GM19023 (cell line): ENCODE measurements around the gene LSG1.

Experiments
- ATAC-seq: cut with Tn5 transposase; IDR thresholded peaks from one replicate; pipeline ENCODE4 v1.9.1; 2021; ENCODE audit warnings: mild to moderate bottlenecking, moderate library complexity; ENCODE audit not compliant: unreplicated experiment

Gene LSG1

DNA sequence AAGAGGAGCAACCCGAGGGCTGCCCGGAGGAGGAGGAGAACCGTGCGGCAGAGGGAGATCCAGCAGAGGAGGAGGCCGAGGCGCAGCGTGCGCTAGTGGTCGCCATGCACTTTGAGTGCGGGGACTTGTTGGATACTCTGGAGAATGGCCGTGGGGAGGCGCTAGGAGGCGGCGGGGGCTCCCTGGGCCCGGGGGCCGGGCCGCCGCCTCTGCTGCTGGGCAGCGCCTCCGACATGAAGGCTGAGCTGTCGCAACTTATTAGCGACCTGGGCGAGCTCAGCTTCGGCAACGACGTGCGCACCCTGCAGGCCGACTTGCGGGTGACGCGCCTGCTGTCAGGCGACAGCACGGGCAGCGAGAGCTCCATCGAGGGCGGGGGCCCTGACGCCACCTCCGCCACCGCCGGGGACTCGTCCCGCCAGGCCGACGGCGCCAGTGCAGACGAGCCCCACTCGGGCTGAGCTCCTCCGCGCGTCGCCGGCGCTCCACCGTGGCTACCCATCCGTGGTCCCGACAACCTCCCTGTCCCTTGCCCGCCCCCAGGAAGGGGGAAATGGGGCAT, 15.7 kb upstream of the LSG1 start:
- ATAC-seq = peak; percentile 40

DNA sequence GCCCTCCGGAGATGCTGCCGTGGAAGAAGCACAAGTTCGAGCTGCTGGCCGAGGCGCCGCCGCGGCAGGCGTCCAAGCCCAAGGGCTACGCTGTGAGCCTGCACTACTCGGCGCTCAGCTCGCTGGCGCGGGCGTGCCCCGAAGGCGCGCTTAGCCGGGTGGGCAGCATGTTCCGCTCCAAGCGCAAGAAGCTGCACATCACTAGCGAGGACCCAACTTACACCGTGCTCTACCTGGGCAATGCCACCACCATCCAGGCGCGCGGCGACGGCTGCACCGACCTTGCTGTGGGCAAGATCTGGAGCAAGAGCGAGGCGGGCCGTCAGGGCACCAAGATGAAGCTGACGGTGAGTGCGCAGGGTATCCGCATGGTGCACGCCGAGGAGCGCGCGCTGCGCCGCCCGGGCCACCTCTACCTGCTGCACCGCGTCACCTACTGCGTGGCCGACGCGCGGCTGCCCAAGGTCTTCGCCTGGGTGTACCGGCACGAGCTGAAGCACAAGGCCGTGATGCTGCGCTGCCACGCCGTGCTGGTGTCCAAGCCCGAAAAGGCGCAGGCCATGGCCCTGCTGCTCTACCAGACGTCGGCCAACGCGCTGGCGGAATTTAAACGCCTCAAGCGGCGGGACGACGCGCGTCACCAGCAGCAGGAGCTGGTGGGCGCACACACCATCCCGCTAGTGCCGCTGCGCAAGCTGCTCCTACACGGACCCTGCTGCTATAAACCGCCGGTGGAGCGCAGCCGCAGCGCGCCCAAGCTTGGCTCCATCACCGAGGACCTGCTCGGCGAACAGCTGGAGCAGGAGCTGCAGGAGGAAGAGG, 15.0 kb upstream of the LSG1 start:
- no peak for ATAC-seq

DNA sequence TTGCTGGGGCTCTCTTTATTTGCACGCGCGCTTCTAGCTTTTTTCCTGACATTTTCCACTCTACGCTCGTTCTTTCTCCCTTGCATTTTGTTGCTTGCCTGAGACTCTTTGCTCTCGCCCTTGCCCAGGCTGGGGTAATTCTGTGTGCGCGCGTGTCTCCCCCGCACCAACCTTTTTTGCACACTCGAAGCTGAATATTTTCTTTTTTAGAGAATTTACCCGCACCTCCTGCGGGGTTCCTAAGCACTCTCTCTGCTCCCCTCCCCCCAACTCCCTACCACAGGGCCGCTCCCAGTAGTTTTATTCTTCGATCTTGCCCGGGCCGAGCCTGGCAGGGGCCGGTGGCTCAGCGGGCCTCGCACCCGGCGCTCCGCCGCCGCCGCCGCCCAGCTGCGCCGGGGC, 14.4 kb upstream of the LSG1 start:
- no peak for ATAC-seq

DNA sequence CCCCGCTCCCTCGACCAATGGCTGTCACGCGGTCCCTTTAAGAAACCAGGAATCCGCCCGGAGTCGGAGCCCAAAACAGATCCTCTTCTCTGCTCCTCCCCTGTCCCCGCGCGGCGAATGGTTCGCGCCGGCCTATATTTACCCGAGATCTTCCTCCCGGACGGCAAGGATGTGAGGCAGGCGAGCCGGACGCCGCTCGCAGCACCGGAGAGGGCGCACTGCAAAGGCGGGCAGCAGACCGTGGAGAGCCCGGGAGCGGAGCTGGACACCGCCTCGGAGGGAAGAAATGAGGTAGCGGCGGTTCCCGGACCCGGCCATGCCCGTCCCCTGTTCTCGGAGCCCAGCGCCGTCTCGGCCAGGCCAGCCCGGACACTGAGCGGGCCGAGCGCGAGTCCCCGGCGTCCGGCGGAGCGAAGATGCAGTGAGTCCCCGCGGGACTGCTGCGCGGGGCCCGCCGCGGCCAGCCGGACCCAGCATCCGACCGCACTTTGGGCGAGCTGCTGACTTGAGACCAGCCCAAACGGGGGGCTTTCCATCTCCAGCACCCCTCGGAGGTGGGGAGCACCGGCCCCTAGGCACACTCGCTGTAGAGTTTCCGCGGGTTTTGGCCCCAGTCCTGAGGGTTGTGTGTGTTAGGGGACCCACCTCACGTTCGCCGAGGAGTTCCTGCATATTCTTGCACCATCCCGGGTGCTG, 13.9 kb upstream of the LSG1 start, which contains the start of gene FAM43A:
Gene FAM43A (plus strand): TSS at position 166 of the 696 bp plus-strand sequence. CDS start 944 bp downstream, outside the sequence.
- ATAC-seq = peak; percentile 47

DNA sequence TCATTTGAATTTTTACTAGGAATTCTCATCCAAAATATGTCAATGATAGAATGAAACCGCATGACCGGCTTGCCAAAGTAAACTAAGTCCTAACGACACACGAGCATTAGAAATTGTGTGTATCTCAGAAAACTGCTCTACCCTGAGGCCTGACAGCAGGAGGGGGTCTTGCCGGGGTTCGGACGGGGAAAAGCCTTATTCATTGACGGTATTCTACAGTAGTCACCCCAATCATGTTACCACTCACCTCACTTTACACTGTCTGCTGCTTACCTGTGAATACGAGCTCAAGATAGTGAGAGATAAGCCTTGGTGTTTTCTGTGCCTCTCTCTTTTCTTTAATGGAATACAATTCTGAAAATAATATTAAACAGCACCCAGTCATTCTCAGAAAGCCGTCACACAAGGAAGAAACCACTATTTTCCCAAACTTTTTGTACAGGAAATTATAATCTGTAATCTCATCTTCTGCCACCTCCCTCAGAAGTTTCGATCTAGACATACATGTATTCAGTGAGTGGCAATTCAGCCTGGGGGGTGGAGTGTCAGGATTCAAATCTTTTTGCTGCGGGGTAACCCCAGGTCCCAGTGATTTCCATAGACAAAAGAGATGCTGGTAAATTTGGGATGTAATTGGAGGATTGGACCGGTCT, 13.2 kb upstream of the LSG1 start:
- ATAC-seq = peak; percentile 3

DNA sequence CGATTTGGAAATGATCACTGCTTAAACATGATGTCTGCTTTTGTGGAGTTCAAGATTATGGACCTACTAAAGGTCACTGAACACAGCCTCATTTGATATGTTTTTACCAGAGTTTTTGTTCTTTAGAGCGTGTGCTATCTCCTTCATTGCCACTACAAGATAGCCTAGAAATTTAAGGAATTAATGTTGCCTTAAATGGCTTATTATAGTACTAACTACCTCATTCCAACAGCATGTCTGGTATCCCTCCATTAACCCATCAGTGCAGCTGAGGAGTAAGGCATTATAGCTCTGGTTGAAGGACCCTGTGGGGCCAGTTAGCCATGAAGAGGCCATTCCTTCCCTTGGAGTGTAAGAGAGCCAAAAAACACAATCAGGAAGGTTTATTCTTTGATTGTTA, 11.4 kb upstream of the LSG1 start:
- no peak for ATAC-seq

DNA sequence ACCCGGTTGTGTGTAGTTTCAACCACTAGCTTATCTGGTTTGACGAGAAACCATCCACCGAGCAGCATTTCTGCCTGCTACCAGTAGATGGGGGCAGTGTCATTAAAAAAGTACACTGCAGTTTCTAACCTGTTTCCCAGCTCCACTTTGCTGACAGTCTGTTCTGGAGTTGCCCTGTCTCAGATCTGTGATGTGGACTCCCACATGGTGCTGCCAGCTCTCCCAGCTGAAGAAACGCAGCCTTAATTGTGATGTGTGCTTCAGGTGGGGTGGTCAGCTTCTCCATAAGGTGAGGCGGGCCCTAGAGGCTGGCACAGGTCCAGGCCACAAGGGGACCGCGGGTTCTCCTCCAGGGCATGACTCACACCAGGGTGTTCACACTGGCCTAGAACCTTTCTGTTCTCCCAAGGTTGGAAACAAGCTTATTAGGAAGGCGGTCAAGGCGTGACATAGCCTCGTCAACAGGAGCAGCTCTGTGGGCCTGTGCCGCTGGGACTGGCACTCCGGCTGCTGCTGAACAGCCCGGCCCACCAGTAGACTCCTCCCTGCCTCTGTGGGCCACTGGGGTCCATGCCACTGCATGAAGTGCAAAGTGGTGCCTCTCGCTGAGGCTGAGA, 10.8 kb upstream of the LSG1 start:
- peak; percentile 56 for ATAC-seq

DNA sequence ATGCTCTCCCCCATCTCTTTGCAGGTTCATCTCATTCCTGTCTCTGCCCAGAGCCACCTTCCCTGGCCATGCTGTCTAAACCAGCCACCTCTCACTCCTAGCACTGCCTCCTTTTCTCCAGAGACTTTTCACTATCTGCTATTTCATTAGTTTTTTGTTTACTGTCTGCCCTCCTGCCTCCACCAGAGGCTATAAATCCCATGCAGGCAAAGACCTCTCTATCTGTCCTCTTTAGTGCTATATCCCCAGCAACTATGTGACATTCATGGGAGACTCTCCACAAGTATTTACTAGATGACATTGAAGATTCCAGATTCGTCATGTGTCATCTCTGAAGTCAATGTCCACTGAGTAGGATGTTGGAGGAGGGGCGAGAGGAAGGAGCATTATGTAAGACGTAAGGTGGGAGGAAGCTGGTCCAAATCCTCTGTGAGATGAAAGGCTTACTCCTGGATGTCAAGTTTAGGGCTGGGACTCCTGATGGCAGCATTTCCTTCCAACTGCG, 10.2 kb upstream of the LSG1 start:
- ATAC-seq = no peak

DNA sequence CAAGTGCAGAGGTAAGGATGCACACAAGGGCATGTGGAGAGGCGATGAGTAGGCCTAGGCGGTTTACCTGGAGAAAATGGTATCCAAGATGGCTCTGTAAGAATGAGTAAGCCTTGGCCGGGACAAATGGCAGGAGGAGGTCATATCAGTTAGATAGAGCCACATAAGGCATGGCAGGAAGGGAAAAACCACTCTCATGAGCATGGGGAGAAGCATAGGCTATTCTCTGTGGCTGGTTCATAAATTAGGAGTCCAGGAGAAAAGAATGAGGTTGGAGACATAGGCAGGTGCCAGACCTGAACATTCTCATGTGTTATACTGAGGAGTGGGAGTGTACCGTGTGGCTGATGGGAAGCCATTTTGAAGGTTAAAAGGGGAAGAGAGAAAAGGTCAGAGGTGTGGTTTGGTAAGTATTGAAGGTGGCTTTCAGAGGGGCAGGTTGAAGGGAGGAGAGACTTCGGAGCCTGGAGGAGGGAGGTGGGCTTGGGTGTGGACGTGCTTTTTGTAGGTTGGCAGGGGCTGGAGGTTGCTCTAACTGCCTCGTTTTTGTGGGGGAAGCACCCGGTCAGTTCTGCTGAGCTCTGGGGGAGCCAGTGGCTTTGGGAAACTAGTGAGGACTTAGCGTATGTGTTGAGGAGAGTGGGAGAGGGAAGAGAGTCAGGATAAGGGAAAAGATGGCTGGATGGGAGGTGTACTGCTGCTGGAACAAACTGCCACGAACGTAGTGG, 9.1 kb upstream of the LSG1 start:
- no peak for ATAC-seq

DNA sequence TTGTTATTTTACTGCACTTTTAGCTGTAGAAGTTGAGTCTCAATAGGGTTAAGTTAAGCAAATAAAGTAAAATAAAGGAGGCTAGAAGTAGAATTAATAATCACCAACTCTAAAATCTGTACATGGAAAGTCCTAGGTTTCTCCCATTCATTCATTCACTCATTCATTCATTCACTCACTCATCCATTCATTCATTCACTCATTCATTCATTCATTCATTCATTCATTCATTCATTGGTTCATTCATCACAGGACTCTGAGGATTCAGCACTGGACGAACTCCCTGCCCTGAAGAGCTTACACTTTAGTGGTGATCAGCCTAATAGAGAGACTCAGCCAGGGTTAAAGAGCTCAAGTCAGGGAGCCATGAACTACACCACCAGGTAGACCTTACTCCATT, 4.5 kb upstream of the LSG1 start:
- no peak for ATAC-seq

DNA sequence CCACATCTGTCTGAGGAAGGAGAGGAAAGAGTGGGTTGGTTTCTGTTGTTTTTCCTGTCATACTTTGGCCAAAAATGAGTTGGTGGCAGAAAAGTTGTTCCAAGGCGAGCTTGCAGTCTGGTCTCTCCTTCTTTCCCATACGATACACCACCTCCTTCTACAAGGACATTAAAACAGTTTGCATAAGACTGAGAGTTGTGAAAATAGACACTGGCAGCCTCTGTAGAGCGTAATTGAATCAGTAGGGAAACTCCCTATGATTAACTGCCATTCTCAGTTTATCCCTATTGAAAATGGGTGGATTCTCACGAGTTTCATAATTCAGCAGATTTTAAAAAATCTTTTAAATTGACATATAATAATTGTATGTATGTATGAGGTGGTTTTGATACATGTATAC, 3.7 kb upstream of the LSG1 start:
- ATAC-seq = no peak

DNA sequence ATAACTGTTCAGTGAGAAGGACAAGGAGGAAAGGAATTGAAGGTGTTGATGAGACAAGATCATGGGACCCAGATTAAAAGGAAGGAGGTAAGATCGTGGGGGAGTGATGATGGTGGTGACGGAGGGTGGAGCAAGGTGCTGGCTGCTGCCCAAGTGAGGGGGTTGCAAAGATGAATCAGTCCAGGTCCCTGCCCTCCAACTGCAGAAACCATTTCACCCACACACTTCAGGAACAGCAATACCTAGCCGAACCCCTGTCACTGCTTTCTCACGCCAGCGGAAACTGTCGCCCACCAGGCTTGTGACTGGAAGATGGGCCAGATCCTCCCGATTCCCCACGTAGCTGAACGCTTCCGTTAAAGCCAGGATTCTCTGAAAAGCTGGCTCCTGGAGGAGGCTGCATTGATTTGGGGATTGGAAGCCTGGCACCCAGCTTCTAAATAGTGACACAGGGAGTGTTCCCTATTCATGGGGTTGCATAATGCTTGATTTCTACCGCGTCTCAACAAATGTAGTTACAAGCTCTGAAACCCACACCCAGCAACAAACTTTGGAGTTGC, 3.2 kb upstream of the LSG1 start:
- ATAC-seq = no peak

DNA sequence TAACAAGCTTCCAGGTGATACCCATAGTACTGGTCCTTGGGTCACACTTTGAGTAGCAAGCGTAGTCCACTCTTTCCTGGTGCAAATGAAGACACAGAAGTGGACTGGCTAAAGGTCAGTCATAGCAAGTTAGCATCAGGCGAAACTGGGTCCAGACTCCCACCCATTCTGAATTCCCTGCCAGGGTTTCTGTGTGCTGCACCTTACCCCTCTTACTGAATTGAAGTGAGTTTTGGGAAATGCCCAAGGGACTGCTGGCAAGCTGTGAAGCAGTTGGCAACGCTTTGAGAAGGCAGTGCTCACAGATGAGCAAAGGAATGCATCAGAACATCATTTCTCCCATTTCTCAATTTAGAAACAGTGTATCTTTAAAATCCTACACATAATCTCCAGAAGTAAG, 1.8 kb upstream of the LSG1 start:
- no peak for ATAC-seq

DNA sequence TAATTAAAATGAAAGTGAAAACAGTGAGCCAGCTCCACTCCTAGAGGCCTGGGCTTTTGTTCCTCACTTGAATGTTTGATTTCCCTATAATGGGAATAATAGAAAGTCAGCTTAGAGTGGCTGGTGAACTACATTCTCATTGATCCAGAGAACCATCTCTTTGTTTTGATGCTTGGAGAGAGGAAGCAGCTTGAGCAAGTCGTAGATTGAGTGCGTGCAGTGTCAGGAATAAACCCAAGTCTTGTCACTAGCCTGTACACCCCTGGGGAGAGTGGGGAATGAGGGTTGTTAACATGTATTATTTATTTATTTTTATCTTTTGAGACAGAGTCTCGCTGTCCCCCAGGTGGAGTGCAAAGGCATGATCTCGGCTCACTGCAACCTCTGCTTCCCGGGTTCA, 885 bp upstream of the LSG1 start:
- ATAC-seq = no peak

DNA sequence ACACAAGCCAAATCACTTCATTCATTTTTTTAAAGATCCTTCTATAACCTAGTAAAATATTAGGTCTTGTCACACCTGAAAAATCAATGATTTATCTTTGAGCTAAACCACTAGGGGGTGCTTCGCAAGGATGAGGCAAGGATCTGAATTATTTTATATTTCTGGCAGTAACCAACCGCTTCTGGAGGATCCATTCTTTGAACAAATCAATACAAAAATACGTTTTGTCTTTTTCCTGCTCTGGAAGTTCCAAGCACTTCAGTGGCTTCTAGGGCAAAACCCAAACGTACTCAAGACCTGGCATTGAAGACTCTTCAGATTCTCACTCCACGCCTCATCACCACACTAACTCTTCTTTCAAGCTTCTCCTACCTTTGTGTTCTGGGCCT, 486 bp downstream of the LSG1 start:
- peak; percentile 7 for ATAC-seq

DNA sequence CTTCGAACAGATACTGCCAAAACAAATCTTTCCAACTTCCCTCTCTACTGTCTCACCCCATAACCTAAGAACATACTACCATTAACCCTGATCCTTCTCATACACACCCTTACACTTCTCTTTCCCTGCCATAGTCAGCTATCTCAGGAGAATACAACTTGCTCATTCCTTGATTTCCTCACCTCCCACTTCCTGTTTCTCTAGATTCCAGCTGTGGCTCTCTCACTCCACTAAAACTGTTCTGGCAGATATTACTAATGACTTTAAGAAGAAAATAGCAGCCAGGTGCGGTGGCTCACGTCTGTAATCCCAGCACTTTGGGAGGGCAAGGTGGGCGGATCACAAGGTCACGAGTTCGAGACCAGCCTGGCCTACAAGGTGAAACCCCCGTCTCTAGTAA, 4.6 kb downstream of the LSG1 start:
- no peak for ATAC-seq

DNA sequence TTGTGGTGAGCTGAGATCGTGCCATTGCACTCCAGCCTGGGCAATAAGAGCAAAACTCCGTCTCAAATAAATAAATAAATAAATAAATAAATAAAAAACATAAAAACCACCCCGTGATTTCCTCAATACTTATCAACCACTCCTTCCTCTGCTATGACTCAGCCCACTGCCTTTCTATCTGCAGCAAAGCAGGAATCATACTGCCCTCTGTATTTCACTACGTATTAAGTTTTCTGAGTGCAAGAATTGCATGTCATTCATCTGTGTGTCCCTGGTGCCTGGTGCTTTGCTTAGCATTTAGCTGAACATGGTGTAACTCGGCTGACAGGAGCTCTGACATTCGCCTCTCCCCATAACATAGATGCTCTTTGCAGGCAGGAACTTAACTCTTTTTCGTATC, 7.1 kb downstream of the LSG1 start:
- ATAC-seq = no peak

DNA sequence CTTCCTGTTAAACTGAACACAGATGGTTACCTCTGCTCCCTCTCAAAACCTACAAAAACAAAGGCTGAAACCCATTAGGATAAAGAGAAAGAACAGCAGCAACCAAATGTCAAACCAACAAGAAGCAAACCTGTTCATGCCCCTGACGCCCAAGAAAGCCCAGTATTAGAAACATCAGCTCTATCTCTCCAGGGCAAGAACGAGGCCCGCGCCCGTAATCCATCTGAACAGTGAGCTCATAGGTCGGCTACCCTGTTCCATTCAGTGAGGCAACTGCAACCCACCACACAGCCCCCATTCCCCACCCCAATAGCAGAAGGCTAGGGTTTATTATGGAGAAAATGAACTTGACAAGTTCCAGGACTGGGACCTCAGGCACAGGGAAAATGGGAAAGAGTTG, 10.0 kb downstream of the LSG1 start:
- no peak for ATAC-seq

DNA sequence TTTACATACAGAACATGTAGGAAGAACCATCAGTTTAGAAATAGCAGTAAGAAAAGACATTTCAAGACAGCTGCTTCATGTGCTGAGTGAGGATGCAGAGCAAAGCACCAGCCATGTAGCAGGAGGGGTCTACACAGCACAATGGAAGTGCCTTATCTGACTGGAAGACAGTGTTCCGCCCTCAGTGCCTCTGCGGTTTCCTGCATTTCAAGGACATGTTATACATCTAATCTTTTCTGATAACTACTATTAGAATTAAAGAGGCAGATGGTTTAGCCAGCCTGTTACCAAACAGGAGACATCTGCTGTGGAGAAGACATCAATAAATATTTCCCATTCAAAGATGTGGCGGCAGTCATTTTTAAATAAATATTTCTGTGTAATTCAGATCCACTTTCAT, 10.6 kb downstream of the LSG1 start:
- no peak for ATAC-seq

DNA sequence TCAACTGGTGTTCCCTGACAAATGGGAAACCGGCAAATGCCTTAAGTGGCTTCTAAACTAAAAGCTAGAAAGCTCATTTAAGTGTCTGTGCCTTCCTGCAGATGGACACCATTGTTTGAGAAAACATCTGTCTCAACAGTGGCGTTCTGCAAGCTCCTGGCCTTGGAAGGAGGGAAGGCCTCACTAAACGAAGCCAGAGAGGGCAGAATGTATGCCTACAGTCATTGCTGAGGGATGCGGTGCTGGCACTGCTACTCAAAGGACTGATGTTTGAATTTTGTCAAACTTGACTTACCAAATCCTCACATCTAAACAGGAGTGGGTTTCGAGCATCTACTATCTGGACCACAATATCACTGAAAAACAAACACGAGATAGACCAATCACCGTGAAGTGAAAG, 12.2 kb downstream of the LSG1 start:
- no peak for ATAC-seq
